Endothelial cell of umbilical vein (primary cell): ENCODE measurements around the gene PRM3. TPM values are rescaled to one million over a fixed set of nuclear protein-coding genes. Genes with fewer than 3 reads are reported as not detected.

Source experiments
- BruUV-seq: library from RNA; stranded (reverse); fragments of 400-500 nt; replicated peaks from 2 replicates; lab custom pipeline; 2021; lab: Mats Ljungman, UMichigan
- CTCF ChIA-PET: fragments of 300-600, 350-600 bp; sonication (Branson Sonifier 250); formaldehyde crosslinking; loops from one replicate; lab custom pipeline; 2021; ENCODE audit warnings: antibody characterized with exemption, inconsistent platforms; lab: Charles Lee
- POLR2A ChIA-PET: fragments of 300-600, 350-600 bp; sonication (Branson Sonifier 250); formaldehyde crosslinking; loops from one replicate; lab custom pipeline; 2021; ENCODE audit warnings: antibody characterized with exemption, inconsistent platforms; lab: Charles Lee
- DNase-seq: peaks from one replicate; pipeline ENCODE4 v3.0.0-alpha.2; 2011; ENCODE audit warnings: low read depth, low spot score
- FAIRE-seq: peaks from 2 replicates; lab custom pipeline; 2011; peaks lifted over from hg19 to GRCh38; lab: Jason Lieb, UNC
- H2AFZ ChIP-seq: 2 replicates; pipeline ENCODE4 v1.6.0; 2012; ENCODE audit warnings: low read depth, low read length, control low read depth, inconsistent platforms
- H3K27ac ChIP-seq: 2 replicates; pipeline ENCODE4 v1.5.1; 2011; ENCODE audit warnings: low read depth, mild to moderate bottlenecking, control low read depth, low read length, moderate library complexity; ENCODE audit not compliant: insufficient read depth
- H3K27me3 ChIP-seq, 2 experiments: 2 replicates each; pipeline versions ENCODE4 v1.6.0 to v1.6.1; 2011; ENCODE audit warnings: low read length in 2 of 2, mixed read lengths in 1 of 2; ENCODE audit not compliant: control insufficient read depth in 2 of 2, insufficient read depth in 2 of 2
- H3K36me3 ChIP-seq, 2 experiments: 2 replicates in 1 of 2; 3 replicates in 1 of 2; pipeline ENCODE4 v1.5.1; 2011; ENCODE audit warnings: low read length in 2 of 2, mild to moderate bottlenecking in 1 of 2, moderate library complexity in 1 of 2; ENCODE audit not compliant: control insufficient read depth in 2 of 2, insufficient read depth in 2 of 2; ENCODE audit errors: extremely low read depth in 1 of 2
- H3K4me1 ChIP-seq: 3 replicates; pipeline ENCODE4 v1.5.1; 2011; ENCODE audit warnings: mild to moderate bottlenecking, low read length; ENCODE audit not compliant: control insufficient read depth, insufficient read depth; ENCODE audit errors: extremely low read depth
- H3K4me2 ChIP-seq: 2 replicates; pipeline ENCODE4 v1.6.1; 2011; ENCODE audit warnings: low read length, control low read depth, mixed read lengths; ENCODE audit not compliant: insufficient read depth
- H3K4me3 ChIP-seq, 3 experiments: fragments of 200-600 bp in 1 of 3; sonication (generic), shearing (Covaris generic) in 1 of 3; replicated peaks in 1 of 3; 2 replicates each; pipeline ENCODE4 v1.5.1; 2011 to 2016; ENCODE audit warnings: control low read depth in 3 of 3, low read length in 3 of 3, mild to moderate bottlenecking in 2 of 3, inconsistent platforms in 1 of 3, low read depth in 1 of 3, moderate library complexity in 1 of 3; ENCODE audit not compliant: insufficient read depth in 1 of 3
- H3K79me2 ChIP-seq: 2 replicates; pipeline ENCODE4 v1.6.0; 2012; ENCODE audit warnings: low read length, inconsistent platforms; ENCODE audit not compliant: control insufficient read depth, insufficient read depth
- H3K9ac ChIP-seq: replicated peaks from 2 replicates; pipeline ENCODE3; 2011; ENCODE audit warnings: low read length, control low read depth; ENCODE audit not compliant: insufficient read depth; ENCODE audit errors: extremely low read depth
- H3K9me1 ChIP-seq: replicated peaks from 3 replicates; pipeline ENCODE4 v1.6.0; 2011; ENCODE audit warnings: mild to moderate bottlenecking, low read length; ENCODE audit not compliant: control insufficient read depth, insufficient read depth; ENCODE audit errors: extremely low read depth
- H3K9me3 ChIP-seq: replicated peaks from 2 replicates; pipeline ENCODE4 v1.5.1; 2012; ENCODE audit warnings: low read length, inconsistent platforms; ENCODE audit not compliant: control insufficient read depth, insufficient read depth
- H4K20me1 ChIP-seq: replicated peaks from 2 replicates; pipeline ENCODE3; 2011; ENCODE audit warnings: mild to moderate bottlenecking, low read length; ENCODE audit not compliant: control insufficient read depth, insufficient read depth; ENCODE audit errors: extremely low read depth
- CTCF ChIP-seq, 2 donors: IDR thresholded peaks; 1 replicate in 1 of 2; 2 replicates in 1 of 2; pipeline ENCODE4 v1.5.1; 2011; ENCODE audit warnings: low read length in 2 of 2, mild to moderate bottlenecking in 2 of 2, moderate library complexity in 2 of 2, control low read depth in 1 of 2, inconsistent platforms in 1 of 2, low read depth in 1 of 2; ENCODE audit not compliant: insufficient read depth in 1 of 2; ENCODE audit errors: extremely low read depth in 1 of 2
- EZH2 ChIP-seq: IDR thresholded peaks from 2 replicates; pipeline ENCODE4 v1.6.1; 2012; ENCODE audit warnings: borderline replicate concordance, low read depth, mild to moderate bottlenecking, moderate library complexity, low read length, inconsistent platforms; ENCODE audit not compliant: severe bottlenecking
- FOS ChIP-seq: IDR thresholded peaks from 2 replicates; pipeline ENCODE4 v1.6.1; 2011; ENCODE audit warnings: mild to moderate bottlenecking, low read length, moderate library complexity, borderline replicate concordance; ENCODE audit not compliant: insufficient read depth
- GATA2 ChIP-seq: IDR thresholded peaks from 2 replicates; pipeline ENCODE4 v1.7.0; 2011; ENCODE audit warnings: low read depth, mild to moderate bottlenecking, moderate library complexity, mixed read lengths, low read length; ENCODE audit not compliant: insufficient read length, insufficient read depth
- JUN ChIP-seq: IDR thresholded peaks from 2 replicates; pipeline ENCODE4 v1.6.1; 2011; ENCODE audit warnings: borderline replicate concordance, low read depth; ENCODE audit not compliant: insufficient read length, insufficient read depth
- MYC ChIP-seq: IDR thresholded peaks from one replicate; pipeline ENCODE4 v1.6.1; 2011; ENCODE audit warnings: mild to moderate bottlenecking, low read depth, low read length
- POLR2A ChIP-seq: IDR thresholded peaks from 2 replicates; pipeline ENCODE4 v1.6.1; 2012; ENCODE audit warnings: low read depth, mild to moderate bottlenecking, control low read depth, low read length
- POLR2AphosphoS5 ChIP-seq: IDR thresholded peaks from 2 replicates; pipeline ENCODE4 v1.6.1; 2012; ENCODE audit warnings: low read depth, mild to moderate bottlenecking, control low read depth, low read length, moderate library complexity; ENCODE audit not compliant: insufficient read depth
- dilution Hi-C: fragments of 300-500 bp; cut with MboI; formaldehyde crosslinking; loops from one replicate; pipeline ENCODE4 v1.15.0; 2019; ENCODE audit warnings: low sequenced_read_pairs; ENCODE audit not compliant: extremely low pct_ligation_motif_present
- intact Hi-C: fragments of 100-400 bp; cut with micrococcal nuclease; formaldehyde crosslinking; loops from one replicate; pipeline ENCODE4 v1.10.0; 2022
- polyA plus RNA-seq, 4 experiments: library from polyadenylated mRNA; depleted of rRNA in 3 of 4; stranded (reverse) in 3 of 4; unstranded in 1 of 4; fragments of >200 nt; gene quantifications; 2 replicates each; pipeline versions ENCODE4 v1.2.1 to v1.2.3, GENCODE V29; 2011 to 2012; ENCODE audit warnings: missing spikeins in 1 of 4
- total RNA-seq: library from RNA; stranded (reverse); gene quantifications from 2 replicates; pipeline ENCODE4 v1.2.3, GENCODE V29; 2021

PRM3 gene
- total and polyA plus RNA-seq, 2 donors (not counting 3 experiments of a cell fraction or from before 2014, with no cell fraction given) = not detected

GRCh38 chr16:11300560-11300892 is 27.1 kb upstream of the PRM3 start:
- TF ChIP-seq POLR2A = no peak
- TF ChIP-seq CTCF (IDR thresholded peaks at IDR 0.05; ENCODE audit: extremely low read depth in 1 of 2, insufficient read depth in 1 of 2, low read depth in 1 of 2, low read length in 2 of 2) = no peak
- TF ChIP-seq GATA2 = no peak
- no peak for TF ChIP-seq MYC
- TF ChIP-seq EZH2 = no peak
- no peak for TF ChIP-seq JUN
- no peak for TF ChIP-seq POLR2AphosphoS5
- TF ChIP-seq FOS = no peak
- FAIRE-seq (no peak), DNase-seq (no peak)
- intact Hi-C loops = no loop called here
- dilution Hi-C loops = no loop called here
- no TSS peak for BruUV-seq
- ChIA-PET POLR2A (no interaction called here), CTCF (no interaction called here)
- Histone ChIP-seq H3K27ac (no peak overlapping the region), H2AFZ (no peak overlapping the region), H3K9me3 (no peaks in the 10 kb centered on the region), H4K20me1 (no peaks in the 10 kb centered on the region), H3K36me3 (no peaks in the 10 kb centered on the region), H3K4me3 (no peak overlapping the region), H3K27me3 (no peaks in the 10 kb centered on the region), H3K79me2 (no peaks in the 10 kb centered on the region), H3K9ac (no peak overlapping the region), H3K4me2 (no peak overlapping the region), H3K9me1 (no peaks in the 10 kb centered on the region), H3K4me1 (no peaks in the 10 kb centered on the region)
